PFSK-1 (cell line): Measurements from ENCODE around the gene TMEM131L.

Experiments used
- POLR2AphosphoS5 ChIP-seq: IDR thresholded peaks from 2 replicates; pipeline ENCODE4 v1.6.1; 2012; ENCODE audit warnings: low read depth, mild to moderate bottlenecking, control low read depth, low read length, moderate library complexity
- REST ChIP-seq, 2 experiments: IDR thresholded peaks; 2 replicates each; pipeline versions ENCODE4 v1.6.1 to v1.8.0; 2011 to 2012; ENCODE audit warnings: low read depth in 2 of 2, low read length in 2 of 2, control low read depth in 1 of 2, inconsistent platforms in 1 of 2, mild to moderate bottlenecking in 1 of 2, moderate library complexity in 1 of 2; ENCODE audit not compliant: insufficient read depth in 1 of 2

- TF ChIP-seq POLR2AphosphoS5 (no peak), REST (IDR thresholded peaks at IDR 0.05; ENCODE audit: insufficient read depth in 1 of 2, low read depth in 2 of 2, low read length in 2 of 2) (no peak)
Measured at GRCh38 chr4:153511104-153511503, 44.9 kb downstream of the TMEM131L start.
